Pancreas (tissue), 10 donors: ENCODE data around the gene GPR61. TPM values are rescaled to one million over a fixed set of nuclear protein-coding genes. Genes with fewer than 3 reads are reported as not detected.

Source experiments
- ATAC-seq, 4 donors: fragments of 200-7000 bp; cut with Tn5 transposase; one replicate each; pipeline versions ENCODE4 v1.8.0 to v1.9.1; 2020; ENCODE audit warnings: mild to moderate bottlenecking in 4 of 4, moderate library complexity in 4 of 4
- DNase-seq, 6 donors: peaks; one replicate each; pipeline ENCODE4 v3.0.0-alpha.2; 2020
- FAIRE-seq: peaks from 2 replicates; lab custom pipeline; 2012; peaks lifted over from hg19 to GRCh38; lab: Jason Lieb, UNC
- H3K27ac ChIP-seq, 4 donors: fragments of 200-600 bp; sonication (generic); 1 replicate in 3 of 4; 2 replicates in 1 of 4; pipeline versions ENCODE4 v1.5.0 to v1.8.0; 2020
- H3K27me3 ChIP-seq, 4 donors: fragments of 200-600 bp; one replicate each; pipeline ENCODE4 v1.8.0; 2021
- H3K36me3 ChIP-seq, 3 donors: fragments of 200-600 bp; sonication (generic) in 1 of 3; one replicate each; pipeline versions ENCODE4 v1.5.0 to v1.8.0; 2020 to 2021
- H3K4me1 ChIP-seq, 3 donors: fragments of 200-600 bp; one replicate each; pipeline ENCODE4 v1.8.0; 2021
- H3K4me3 ChIP-seq, 4 donors: fragments of 200-600 bp; sonication (generic) in 2 of 4; one replicate each; pipeline versions ENCODE4 v1.5.0 to v1.8.0; 2020 to 2021
- H3K9me3 ChIP-seq, 4 donors: fragments of 200-600 bp; one replicate each; pipeline ENCODE4 v1.8.0; 2021
- CTCF ChIP-seq, 4 donors: fragments of 200-600 bp; sonication (generic) in 3 of 4; IDR thresholded peaks; one replicate each; pipeline versions ENCODE4 v1.5.0 to v1.8.0; 2021; ENCODE audit warnings: antibody characterized with exemption in 4 of 4
- WGBS, 2 donors: extraction: QIAGEN DNeasy Blood & Tissue Kit; methylation state at CpG; one replicate each; pipeline ENCODE4 v1.1.7; 2013; 5-methylcytosine and 5-hydroxymethylcytosine counted together
- intact Hi-C, 3 donors: fragments of 100-400 bp; cut with DNase I; formaldehyde crosslinking; loops; one replicate each; pipeline versions ENCODE4 v1.11.1 to v1.14.2; 2022
- polyA plus RNA-seq, 2 donors: library from polyadenylated mRNA; stranded (reverse); fragments of 200-250 nt; gene quantifications; one replicate each; pipeline ENCODE4 v1.2.3, GENCODE V29; 2013
- total RNA-seq, 6 donors: library from RNA; stranded (reverse); fragmentation: NEBNext Ultra II Directional in 4 of 6; extraction: Animal tissue kit (Norgen Biotek cat#: 25700) in 4 of 6; gene quantifications; one replicate each; pipeline versions ENCODE4 v1.2.1 to v1.2.4, GENCODE V29; 2021 to 2023
- donor health status: healthy with polysubstance abuse.
- donor health status: DM: no; HTN: no; CAD: no; lungs with moderate emphysema.
- donor health status: DM: no; HTN: no; CAD: no.
- donor health status: control.
- donor health status: control.
- donor health status: Bipolar disorder and iron deficiency.
- donor health status: DM: yes; HTN: yes; CAD: no.
- donor health status: DM: no; HTN: no; CAD: no.
- donor health status: DM: no; HTN: no; CAD: no.
- donor health status: DM: yes; HTN: yes; CAD: no.

GPR61 gene
- total and polyA plus RNA-seq, 8 donors = 0.09 to 0.19 TPM; not detected in 6

GRCh38 chr1:109523706-109524105 is 16.0 kb upstream of the GPR61 start:
- H3K9me3 ChIP-seq = no peaks in the 10 kb centered on the region
- H3K4me3 ChIP-seq = no peak overlapping the region
- H3K36me3 ChIP-seq = no peaks in the 10 kb centered on the region
- H3K4me1 ChIP-seq = no peaks in the 10 kb centered on the region
- 69 to 88% methylated on average over 2 of the region's 2 CpGs for WGBS, 2 donors
- intact Hi-C loops = loop anchor here in 1 of 3 donors (10.0 kb wide), 1 partner anchor 249 kb away; no protein-coding TSS in a partner anchor
- no peak overlapping the region for H3K27ac ChIP-seq
- FAIRE-seq = no peak
- no peak for ATAC-seq
- no peaks in the 10 kb centered on the region for H3K27me3 ChIP-seq
- DNase-seq = no peak
- no peak for TF ChIP-seq CTCF (IDR thresholded peaks at IDR 0.05)

- Histone ChIP-seq H3K9me3 (no peaks in the 10 kb centered on the region), H3K27me3 (no peaks in the 10 kb centered on the region), H3K27ac (no peak overlapping the region), H3K4me1 (peaks cover 0 to 4% (median 0%) of the 10 kb centered on the region in 3 donors), H3K36me3 (no peaks in the 10 kb centered on the region), H3K4me3 (no peak overlapping the region)
- intact Hi-C loops = loop anchor here in 1 of 3 donors (10.0 kb wide), 1 partner anchor 252 kb away; no protein-coding TSS in a partner anchor
- TF ChIP-seq CTCF (IDR thresholded peaks at IDR 0.05) = no peak
- ATAC-seq (no peak), FAIRE-seq (no peak), DNase-seq (no peak)
- 55 to 71% methylated on average over 14 of the region's 14 CpGs for WGBS, 2 donors
Observed at GRCh38 chr1:109527098-109527811, 12.4 kb upstream of the GPR61 start.

- H3K4me1 ChIP-seq = peaks cover 0 to 9% (median 0%) of the 10 kb centered on the region in 3 donors
- no peak overlapping the region for H3K27ac ChIP-seq
- ATAC-seq (no peak), FAIRE-seq (no peak), DNase-seq (no peak)
- intact Hi-C loops = loop anchor here in 1 of 3 donors (10.0 kb wide), 1 partner anchor 253 kb away; no protein-coding TSS in a partner anchor
- H3K4me3 ChIP-seq = no peak overlapping the region
- H3K36me3 ChIP-seq = no peaks in the 10 kb centered on the region
- H3K9me3 ChIP-seq = no peaks in the 10 kb centered on the region
- H3K27me3 ChIP-seq = no peaks in the 10 kb centered on the region
- no peak for TF ChIP-seq CTCF (IDR thresholded peaks at IDR 0.05)
- 66 to 79% methylated on average over 9 of the region's 9 CpGs for WGBS, 2 donors
Observed at GRCh38 chr1:109527846-109528695, 11.6 kb upstream of the GPR61 start.

- no peak for ATAC-seq
- Histone ChIP-seq H3K4me3 (no peak overlapping the region), H3K36me3 (no peaks in the 10 kb centered on the region), H3K4me1 (peaks cover 0 to 9% (median 0%) of the 10 kb centered on the region in 3 donors), H3K9me3 (no peaks in the 10 kb centered on the region), H3K27me3 (no peaks in the 10 kb centered on the region), H3K27ac (no peak overlapping the region)
- 81 to 90% methylated on average over 3 of the region's 3 CpGs for WGBS, 2 donors
- DNase-seq = no peak
- FAIRE-seq = no peak
- intact Hi-C loops = loop anchor here in 1 of 3 donors (10.0 kb wide), 1 partner anchor 254 kb away; no protein-coding TSS in a partner anchor
- no peak for TF ChIP-seq CTCF (IDR thresholded peaks at IDR 0.05)
Observed at GRCh38 chr1:109528712-109529111, 11.0 kb upstream of the GPR61 start.
